ENCODE measurements around the gene MEGF8.

Gene MEGF8

GRCh38 chr19:42356686-42357085 lies 31.3 kb downstream of the MEGF8 start:
- no peak for DNase-seq (ENCODE audit: low read depth)

- DNase-seq (ENCODE audit: low read depth): no peak
These were observed 31.9 kb downstream of the MEGF8 start for GRCh38 chr19:42357290-42357689.

GRCh38 chr19:42360787-42361544 lies 35.5 kb downstream of the MEGF8 start:
- peak; percentile 37 for DNase-seq (ENCODE audit: low read depth)

DNA sequence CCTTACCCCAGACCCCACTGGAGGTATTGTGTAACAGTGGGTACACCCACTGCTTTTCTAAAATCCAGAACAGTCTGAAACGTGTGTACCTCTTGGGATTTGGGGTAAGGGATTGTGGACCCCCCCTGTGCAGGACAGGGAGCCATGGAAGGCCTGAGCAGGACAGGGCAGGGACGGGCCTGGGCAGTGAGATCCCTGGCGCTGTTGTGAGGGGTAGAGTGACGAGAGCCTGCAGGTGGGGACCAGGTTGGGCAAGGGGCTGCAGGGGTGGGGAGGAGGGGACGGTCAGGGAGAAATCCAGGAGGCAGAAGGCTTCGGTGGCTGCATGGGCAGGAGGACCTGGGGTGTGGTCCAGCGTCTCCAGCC lies 36.1 kb downstream of the MEGF8 start:
- no peak for DNase-seq (ENCODE audit: low read depth)

DNA sequence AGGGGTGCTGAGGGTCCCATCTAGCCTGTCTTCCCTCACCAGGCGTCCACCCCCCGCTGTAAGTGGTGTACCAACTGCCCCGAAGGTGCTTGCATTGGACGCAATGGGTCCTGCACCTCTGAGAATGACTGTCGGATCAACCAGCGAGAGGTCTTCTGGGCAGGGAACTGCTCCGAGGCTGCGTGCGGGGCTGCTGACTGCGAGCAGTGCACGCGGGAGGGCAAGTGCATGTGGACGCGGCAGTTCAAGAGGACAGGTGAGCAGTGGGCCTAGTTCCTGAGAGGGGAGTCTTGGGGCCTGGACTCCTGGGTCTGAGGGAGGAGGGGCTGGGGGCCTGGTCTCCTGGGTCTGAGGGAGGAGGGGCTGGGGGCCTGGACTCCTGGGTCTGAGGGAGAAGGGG lies 36.9 kb downstream of the MEGF8 start:
- DNase-seq (ENCODE audit: low read depth): no peak

DNA sequence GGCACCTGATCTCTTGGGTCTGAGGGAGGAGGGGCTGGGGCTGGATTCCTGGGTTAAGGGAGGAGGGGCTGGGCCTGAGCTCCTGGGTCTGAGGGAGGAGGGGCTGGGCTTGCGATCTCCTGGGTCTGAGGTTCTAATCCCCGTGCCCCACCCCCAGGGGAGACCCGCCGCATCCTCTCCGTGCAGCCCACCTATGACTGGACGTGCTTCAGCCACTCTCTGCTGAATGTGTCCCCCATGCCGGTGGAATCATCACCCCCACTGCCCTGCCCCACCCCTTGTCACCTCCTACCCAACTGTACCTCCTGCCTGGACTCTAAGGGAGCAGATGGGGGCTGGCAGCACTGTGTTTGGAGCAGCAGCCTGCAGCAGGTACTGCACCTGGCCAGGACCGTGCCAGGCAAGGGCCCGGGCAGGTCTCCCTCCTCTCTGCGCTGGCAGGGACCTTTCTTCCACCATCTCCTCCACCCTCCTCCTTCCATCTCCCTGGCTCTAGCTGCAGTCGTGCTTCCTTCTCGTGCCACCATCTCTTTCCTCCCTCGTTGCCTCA lies 37.5 kb downstream of the MEGF8 start:
- DNase-seq (ENCODE audit: low read depth): no peak

DNA sequence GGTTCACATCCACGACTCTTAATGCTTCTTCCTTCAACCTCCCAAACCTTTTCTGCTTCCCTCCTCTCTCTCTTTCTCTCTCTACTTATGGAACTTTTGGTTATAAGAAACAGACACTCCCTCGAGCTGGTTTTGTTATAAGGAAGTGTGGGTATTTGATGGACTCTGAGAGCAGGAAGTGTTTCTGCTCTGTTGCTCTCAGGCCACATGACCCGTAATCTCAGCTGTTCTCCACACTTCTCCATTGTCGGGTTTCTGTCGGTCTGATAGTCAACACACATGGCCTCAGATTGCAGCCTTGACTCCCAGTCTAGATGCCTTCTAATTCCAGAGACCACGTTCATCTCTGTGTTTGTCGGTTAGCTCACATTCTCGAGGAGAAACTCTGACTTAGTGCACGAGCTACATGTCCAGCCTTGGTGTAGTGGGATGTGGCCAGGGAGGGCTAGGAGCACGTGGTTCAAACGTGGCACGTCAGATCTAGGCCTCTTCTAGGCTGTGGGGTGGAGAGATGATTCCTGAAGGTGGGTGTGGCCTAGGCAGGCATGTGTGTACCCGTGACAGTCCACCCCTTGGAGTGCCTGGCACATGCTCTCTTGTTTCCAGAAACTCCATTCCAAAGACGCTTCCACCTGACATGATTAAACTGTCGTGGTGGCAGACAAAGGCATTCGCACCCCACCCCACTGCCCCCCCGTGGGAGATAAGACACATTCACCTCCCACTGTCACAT lies 38.3 kb downstream of the MEGF8 start:
- DNase-seq (ENCODE audit: low read depth): no peak

GRCh38 chr19:42366673-42367072 lies 41.2 kb downstream of the MEGF8 start:
- DNase-seq (ENCODE audit: low read depth): no peak

DNA sequence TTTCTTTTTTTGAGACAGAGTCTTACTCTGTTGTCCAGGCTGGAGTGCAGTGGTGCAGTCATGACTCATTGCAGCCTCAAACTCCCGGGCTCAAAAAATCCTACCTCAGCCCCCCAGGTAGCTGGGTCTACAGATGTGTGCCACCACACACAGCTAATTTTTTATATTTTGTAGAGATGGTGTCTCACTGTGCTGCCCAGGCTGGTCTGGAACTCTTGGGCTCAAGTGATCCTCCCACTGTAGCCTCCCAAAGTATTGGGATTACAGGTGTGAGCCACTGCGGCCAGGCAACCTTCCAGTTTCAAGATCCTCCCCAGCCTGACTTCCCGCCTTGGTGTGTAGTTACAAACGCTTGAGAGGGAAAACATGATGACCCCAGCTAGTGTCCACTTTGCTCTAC lies 42.5 kb downstream of the MEGF8 start:
- DNase-seq (ENCODE audit: low read depth): no peak

GRCh38 chr19:42368360-42368759 lies 42.9 kb downstream of the MEGF8 start:
- no peak for DNase-seq (ENCODE audit: low read depth)

DNA sequence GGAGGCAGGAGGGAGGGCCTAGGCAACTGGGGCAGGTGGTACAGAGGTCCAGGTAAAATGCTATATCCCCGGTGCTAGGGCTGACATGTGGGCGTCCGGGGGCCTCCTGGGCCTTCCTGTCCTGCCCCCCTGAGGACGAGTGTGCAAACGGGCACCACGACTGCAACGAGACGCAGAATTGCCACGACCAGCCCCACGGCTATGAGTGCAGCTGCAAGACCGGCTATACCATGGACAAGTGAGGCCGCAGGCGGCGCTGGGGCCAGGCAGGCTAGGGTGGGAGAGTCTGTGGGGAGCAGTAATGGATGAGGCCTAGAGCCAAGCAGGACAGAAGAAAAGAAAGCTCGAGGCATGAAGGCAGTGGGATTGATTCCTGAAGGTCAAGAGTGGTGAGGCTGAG lies 43.3 kb downstream of the MEGF8 start:
- no peak for DNase-seq (ENCODE audit: low read depth)

DNA sequence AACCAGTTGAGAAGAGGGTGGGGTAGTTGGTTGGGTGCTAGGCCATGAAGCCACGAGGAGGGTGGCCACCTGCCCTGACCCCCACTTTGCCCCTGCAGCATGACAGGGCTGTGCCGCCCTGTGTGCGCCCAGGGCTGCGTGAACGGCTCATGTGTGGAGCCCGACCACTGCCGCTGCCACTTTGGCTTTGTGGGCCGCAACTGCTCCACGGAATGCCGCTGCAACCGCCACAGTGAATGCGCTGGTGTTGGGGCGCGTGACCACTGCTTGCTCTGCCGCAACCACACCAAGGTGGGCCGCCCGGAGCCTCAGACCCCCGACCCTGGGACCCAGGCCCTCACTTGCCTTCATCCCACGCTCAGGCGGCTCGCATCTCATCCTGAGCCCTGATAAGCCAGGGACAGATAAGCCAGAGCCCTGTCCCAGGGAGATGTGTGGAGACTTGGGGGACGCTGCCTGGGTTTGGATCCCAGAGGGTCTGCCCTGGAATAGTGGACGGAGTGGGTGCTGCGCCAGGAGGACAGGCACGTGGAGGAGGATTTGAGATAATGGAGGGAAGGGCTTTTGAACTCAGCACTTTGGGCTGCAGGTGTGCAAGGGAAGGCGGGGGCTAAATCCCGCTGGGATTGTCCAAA lies 44.1 kb downstream of the MEGF8 start:
- DNase-seq (ENCODE audit: low read depth): no peak

- no peak for DNase-seq (ENCODE audit: low read depth)
These were observed 44.7 kb downstream of the MEGF8 start for GRCh38 chr19:42370068-42370520.

DNA sequence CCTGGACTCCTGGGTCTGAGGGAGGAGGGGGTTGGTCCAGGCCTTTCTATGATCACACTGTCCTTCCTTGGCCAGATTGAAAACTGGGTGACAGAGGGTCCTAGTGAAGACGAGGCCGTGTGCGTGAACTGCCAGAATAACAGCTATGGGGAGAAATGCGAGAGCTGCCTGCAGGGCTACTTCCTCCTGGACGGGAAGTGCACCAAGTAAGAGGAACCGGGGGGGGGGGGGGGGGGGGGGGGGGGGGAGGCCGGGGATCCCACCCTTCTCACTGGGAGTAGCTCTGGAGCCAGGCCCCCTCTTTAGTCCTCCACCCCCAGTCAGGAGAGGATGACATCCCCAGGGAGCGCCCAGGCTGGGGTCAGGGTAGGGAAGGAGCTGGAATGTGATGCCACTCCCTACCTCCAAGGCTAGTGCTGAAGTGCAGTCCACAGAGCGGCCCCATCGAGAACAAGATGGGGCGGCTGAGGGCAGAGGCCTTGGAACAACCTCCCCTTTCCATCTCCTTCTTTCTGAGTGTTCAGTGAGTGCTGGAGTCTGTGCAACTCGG lies 45.3 kb downstream of the MEGF8 start:
- DNase-seq (ENCODE audit: low read depth): no peak

DNA sequence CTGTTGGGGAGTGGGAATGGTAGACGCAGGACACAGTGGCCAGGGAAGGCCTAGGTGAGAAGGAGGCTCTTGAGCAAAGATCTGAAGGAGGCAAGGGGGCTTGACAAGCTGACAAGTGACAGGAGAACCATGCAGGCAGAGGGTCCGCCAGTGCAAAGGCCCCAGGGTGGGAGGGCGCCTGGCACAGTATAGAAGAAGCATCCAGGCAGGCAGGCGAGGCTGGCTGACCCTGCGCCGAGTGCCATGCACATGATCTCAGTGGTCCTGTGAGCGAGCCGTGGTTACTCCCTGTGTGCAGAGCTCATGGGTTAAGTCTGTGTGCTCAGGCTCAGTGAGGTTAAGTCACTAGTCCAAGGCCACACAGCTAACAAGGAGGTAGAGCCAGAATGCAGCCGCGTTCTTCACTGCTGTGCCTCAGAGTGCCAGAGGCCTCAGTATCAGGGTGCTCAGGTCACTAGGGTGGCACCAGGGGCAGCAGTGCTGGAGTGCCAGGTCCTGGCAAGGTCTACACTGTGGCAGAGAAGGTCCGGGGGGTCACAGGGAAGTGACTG lies 49.5 kb downstream of the MEGF8 start:
- no peak for DNase-seq (ENCODE audit: low read depth)

- DNase-seq (ENCODE audit: low read depth): no peak
These were observed 50.2 kb downstream of the MEGF8 start for GRCh38 chr19:42375415-42376176.

GRCh38 chr19:42376177-42376555 lies 50.7 kb downstream of the MEGF8 start:
- DNase-seq (ENCODE audit: low read depth): no peak

- DNase-seq (ENCODE audit: low read depth): no peak
These were observed 53.1 kb downstream of the MEGF8 start for GRCh38 chr19:42378225-42379215.

DNA sequence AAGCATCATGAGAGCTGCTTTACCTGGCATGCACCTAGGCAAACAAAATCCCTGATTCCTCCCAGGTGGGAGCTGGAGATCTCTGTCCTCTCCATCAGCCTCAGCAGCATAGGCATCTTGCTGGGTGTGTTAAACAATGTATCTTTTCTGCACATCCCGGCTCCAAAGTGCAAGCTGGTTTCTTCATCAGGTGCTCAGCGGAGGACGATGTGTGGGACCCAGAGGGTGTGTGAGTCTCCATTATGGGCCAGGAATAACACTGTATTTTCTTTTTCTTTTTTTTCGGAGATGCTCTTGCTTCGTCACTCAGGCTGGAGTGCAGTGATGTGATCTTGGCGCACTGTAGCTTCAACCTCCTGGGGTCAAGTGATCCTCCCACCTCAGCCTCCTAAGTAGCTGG lies 54.7 kb downstream of the MEGF8 start:
- no peak for DNase-seq (ENCODE audit: low read depth)

DNA sequence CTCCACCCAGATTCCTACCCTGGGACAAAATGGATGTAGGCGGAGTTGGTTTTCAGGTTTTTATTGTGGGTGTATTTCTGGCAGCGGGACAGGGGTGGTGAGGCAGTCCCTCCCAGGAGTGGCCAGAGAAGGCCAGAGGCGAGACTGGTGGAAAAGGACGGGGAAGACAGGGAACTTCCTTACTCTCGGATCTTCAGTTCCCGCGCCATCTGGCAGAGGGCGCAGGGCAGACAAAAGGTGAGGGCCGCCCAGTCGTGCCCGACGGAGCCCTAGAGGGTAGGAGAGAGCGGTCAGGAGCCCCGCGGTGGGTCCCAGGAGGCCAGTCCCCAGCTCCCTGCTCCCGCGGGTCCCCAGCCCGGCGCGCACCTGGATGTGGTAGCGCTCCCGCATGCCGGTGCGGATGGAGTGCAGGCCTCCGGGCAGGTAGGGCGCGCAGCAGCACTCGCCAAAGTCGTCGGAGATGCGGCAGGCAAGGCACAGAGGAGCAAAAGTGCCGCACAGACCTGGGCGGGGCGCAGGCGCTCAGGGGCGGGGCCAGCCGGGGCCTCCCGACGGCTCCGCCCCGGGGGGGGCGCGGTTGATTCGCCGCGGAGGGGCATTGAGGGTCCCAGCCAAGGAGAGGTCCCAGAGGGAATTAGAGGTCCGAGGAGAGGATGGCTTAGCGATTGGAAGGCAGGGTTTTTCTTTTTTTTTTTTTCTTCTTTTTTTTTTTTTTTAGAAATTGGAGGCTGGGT lies 61.7 kb downstream of the MEGF8 start:
- DNase-seq (ENCODE audit: low read depth): peak; percentile 36
